ENCODE measurements around the gene CDK16.

DNA sequence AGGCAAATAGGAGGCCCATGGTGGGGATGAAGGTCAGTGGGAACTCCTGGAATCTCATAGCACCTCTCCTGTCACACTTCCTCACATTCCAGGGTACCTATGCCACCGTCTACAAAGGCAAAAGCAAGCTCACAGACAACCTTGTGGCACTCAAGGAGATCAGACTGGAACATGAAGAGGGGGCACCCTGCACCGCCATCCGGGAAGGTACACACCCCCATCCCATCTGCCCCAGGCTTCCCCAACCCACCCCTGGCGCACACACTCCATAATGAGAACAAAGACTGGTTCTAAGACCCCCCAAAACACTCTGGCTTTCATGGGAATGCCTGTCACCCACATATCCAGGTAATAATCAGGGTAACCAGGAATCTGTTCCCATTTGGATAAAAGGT lies 6.4 kb downstream of the CDK16 start:
- TF ChIP-seq JUND (CRISPR knock-in tag; IDR thresholded peaks at IDR 0.05) = no peak
- TF ChIP-seq HNRNPUL1 (IDR thresholded peaks at IDR 0.05; ENCODE audit: low read depth, low read length) = no peak
- TF ChIP-seq, protein P1, sequence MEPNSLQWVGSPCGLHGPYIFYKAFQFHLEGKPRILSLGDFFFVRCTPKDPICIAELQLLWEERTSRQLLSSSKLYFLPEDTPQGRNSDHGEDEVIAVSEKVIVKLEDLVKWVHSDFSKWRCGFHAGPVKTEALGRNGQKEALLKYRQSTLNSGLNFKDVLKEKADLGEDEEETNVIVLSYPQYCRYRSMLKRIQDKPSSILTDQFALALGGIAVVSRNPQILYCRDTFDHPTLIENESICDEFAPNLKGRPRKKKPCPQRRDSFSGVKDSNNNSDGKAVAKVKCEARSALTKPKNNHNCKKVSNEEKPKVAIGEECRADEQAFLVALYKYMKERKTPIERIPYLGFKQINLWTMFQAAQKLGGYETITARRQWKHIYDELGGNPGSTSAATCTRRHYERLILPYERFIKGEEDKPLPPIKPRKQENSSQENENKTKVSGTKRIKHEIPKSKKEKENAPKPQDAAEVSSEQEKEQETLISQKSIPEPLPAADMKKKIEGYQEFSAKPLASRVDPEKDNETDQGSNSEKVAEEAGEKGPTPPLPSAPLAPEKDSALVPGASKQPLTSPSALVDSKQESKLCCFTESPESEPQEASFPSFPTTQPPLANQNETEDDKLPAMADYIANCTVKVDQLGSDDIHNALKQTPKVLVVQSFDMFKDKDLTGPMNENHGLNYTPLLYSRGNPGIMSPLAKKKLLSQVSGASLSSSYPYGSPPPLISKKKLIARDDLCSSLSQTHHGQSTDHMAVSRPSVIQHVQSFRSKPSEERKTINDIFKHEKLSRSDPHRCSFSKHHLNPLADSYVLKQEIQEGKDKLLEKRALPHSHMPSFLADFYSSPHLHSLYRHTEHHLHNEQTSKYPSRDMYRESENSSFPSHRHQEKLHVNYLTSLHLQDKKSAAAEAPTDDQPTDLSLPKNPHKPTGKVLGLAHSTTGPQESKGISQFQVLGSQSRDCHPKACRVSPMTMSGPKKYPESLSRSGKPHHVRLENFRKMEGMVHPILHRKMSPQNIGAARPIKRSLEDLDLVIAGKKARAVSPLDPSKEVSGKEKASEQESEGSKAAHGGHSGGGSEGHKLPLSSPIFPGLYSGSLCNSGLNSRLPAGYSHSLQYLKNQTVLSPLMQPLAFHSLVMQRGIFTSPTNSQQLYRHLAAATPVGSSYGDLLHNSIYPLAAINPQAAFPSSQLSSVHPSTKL (CRISPR knock-in tag; IDR thresholded peaks at IDR 0.05) = no peak
- no peak for TF ChIP-seq SUZ12 (IDR thresholded peaks at IDR 0.05; ENCODE audit: low read depth, low read length)
- TF ChIP-seq, protein P2, sequence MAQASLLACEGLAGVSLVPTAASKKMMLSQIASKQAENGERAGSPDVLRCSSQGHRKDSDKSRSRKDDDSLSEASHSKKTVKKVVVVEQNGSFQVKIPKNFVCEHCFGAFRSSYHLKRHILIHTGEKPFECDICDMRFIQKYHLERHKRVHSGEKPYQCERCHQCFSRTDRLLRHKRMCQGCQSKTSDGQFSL (CRISPR knock-in tag; IDR thresholded peaks at IDR 0.05) = no peak
- TF ChIP-seq ZZZ3 (CRISPR knock-in tag; IDR thresholded peaks at IDR 0.05; ENCODE audit: borderline replicate concordance) = no peak
- TF ChIP-seq, protein P3, sequence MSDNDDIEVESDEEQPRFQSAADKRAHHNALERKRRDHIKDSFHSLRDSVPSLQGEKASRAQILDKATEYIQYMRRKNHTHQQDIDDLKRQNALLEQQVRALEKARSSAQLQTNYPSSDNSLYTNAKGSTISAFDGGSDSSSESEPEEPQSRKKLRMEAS (IDR thresholded peaks at IDR 0.05) = no peak
- no peak for TF ChIP-seq IRF2 (CRISPR knock-in tag; IDR thresholded peaks at IDR 0.05)
- TF ChIP-seq ZNF720 (CRISPR knock-in tag; IDR thresholded peaks at IDR 0.05) = no peak
- no peak for TF ChIP-seq ZFP90 (CRISPR knock-in tag; IDR thresholded peaks at IDR 0.05; ENCODE audit: borderline replicate concordance)

Data from HepG2 (cell line).